Immature natural killer cell (primary cell): ENCODE data around the gene SLC6A19. TPM values are rescaled to one million over a fixed set of nuclear protein-coding genes. Genes with fewer than 3 reads are reported as not detected.
"Not testable (repeated sequence)": the region's sequence is repeated elsewhere in the genome, so short reads cannot be mapped to it uniquely, and the experiment has no call there.

Experiments used
- DNase-seq, 3 donors: peaks; one replicate each; pipeline ENCODE4 v3.0.0; 2022; ENCODE audit warnings: mixed read lengths in 1 of 3
- H3K27ac Mint-ChIP-seq, 6 donors: one replicate each; pipeline ENCODE4 v1.8.0; 2020; ENCODE audit warnings: mixed read lengths in 6 of 6, mild to moderate bottlenecking in 5 of 6, inconsistent platforms in 4 of 6, moderate library complexity in 3 of 6
- H3K27me3 Mint-ChIP-seq, 3 donors: one replicate each; pipeline ENCODE4 v1.8.0; 2020 to 2021; ENCODE audit warnings: low read depth in 3 of 3, mild to moderate bottlenecking in 3 of 3, mixed read lengths in 3 of 3, moderate library complexity in 3 of 3, inconsistent platforms in 1 of 3
- H3K36me3 Mint-ChIP-seq, 3 donors: one replicate each; pipeline ENCODE4 v1.8.0; 2020; ENCODE audit warnings: mixed read lengths in 3 of 3, inconsistent platforms in 2 of 3, mild to moderate bottlenecking in 2 of 3
- H3K4me1 Mint-ChIP-seq, 2 donors: one replicate each; pipeline ENCODE4 v1.8.0; 2020; ENCODE audit warnings: inconsistent platforms in 2 of 2, mild to moderate bottlenecking in 2 of 2, mixed read lengths in 2 of 2, moderate library complexity in 1 of 2
- H3K4me3 Mint-ChIP-seq, 5 donors: one replicate each; pipeline ENCODE4 v1.8.0; 2020; ENCODE audit warnings: mild to moderate bottlenecking in 5 of 5, mixed read lengths in 5 of 5, inconsistent platforms in 3 of 5, moderate library complexity in 3 of 5
- H3K9me3 Mint-ChIP-seq, 6 donors: one replicate each; pipeline ENCODE4 v1.8.0; 2020; ENCODE audit warnings: mild to moderate bottlenecking in 6 of 6, mixed read lengths in 6 of 6, inconsistent platforms in 4 of 6, moderate library complexity in 3 of 6
- polyA plus RNA-seq, 3 donors: library from polyadenylated mRNA; unstranded; fragments of 300-500 nt; fragmentation: Illumina TruSeq; gene quantifications; one replicate each; pipeline ENCODE4 v1.2.3, GENCODE V29; 2021

SLC6A19 gene
- polyA plus RNA-seq, 3 donors from 2014 or later, result not detected

- no peak for DNase-seq
- Mint-ChIP-seq H3K9me3 (no peaks in the 10 kb centered on the region), H3K4me1 (peaks cover 0 to 6% of the 10 kb centered on the region in 2 donors), H3K27me3 (peaks cover 2 to 3% (median 2%) of the 10 kb centered on the region in 3 donors), H3K27ac (no peak overlapping the region), H3K4me3 (no peak overlapping the region), H3K36me3 (no peaks in the 10 kb centered on the region)
Observed at GRCh38 chr5:1266791-1267190, 65.4 kb downstream of the SLC6A19 start.

GRCh38 chr5:1267464-1267863, 66.1 kb downstream of the SLC6A19 start:
- H3K9me3 Mint-ChIP-seq, H3K4me1 Mint-ChIP-seq, H3K27me3 Mint-ChIP-seq, DNase-seq, H3K36me3 Mint-ChIP-seq, H3K4me3 Mint-ChIP-seq, H3K27ac Mint-ChIP-seq: not testable (repeated sequence)

GRCh38 chr5:1268056-1268455, 66.7 kb downstream of the SLC6A19 start:
- H3K4me1 Mint-ChIP-seq, result peaks cover 0 to 6% of the 10 kb centered on the region in 2 donors
- H3K36me3 Mint-ChIP-seq, result no peaks in the 10 kb centered on the region
- no peak overlapping the region for H3K4me3 Mint-ChIP-seq
- H3K27ac Mint-ChIP-seq, result no peak overlapping the region
- DNase-seq, result no peak
- peaks cover 2% of the 10 kb centered on the region in 3 donors for H3K27me3 Mint-ChIP-seq
- no peaks in the 10 kb centered on the region for H3K9me3 Mint-ChIP-seq

- no peak for DNase-seq
- Mint-ChIP-seq H3K27me3 (peaks cover 2 to 3% (median 2%) of the 10 kb centered on the region in 3 donors), H3K4me1 (peaks cover 0 to 6% of the 10 kb centered on the region in 2 donors), H3K36me3 (no peaks in the 10 kb centered on the region), H3K27ac (no peak overlapping the region), H3K9me3 (no peaks in the 10 kb centered on the region), H3K4me3 (no peak overlapping the region)
Observed at GRCh38 chr5:1268666-1269065, 67.3 kb downstream of the SLC6A19 start.

- no peak for DNase-seq
- Mint-ChIP-seq H3K9me3 (no peaks in the 10 kb centered on the region), H3K27ac (no peak overlapping the region), H3K27me3 (peaks cover 0 to 4% (median 3%) of the 10 kb centered on the region in 3 donors), H3K4me1 (peaks cover 2 to 6% of the 10 kb centered on the region in 2 donors), H3K4me3 (no peak overlapping the region), H3K36me3 (no peaks in the 10 kb centered on the region)
Observed at GRCh38 chr5:1270426-1270825, 69.0 kb downstream of the SLC6A19 start.

GRCh38 chr5:1270933-1271914, 69.8 kb downstream of the SLC6A19 start:
- H3K9me3 Mint-ChIP-seq, result no peaks in the 10 kb centered on the region
- peaks cover 5 to 9% of the 10 kb centered on the region in 2 donors for H3K4me1 Mint-ChIP-seq
- H3K36me3 Mint-ChIP-seq, result no peaks in the 10 kb centered on the region
- no peak overlapping the region for H3K4me3 Mint-ChIP-seq
- H3K27me3 Mint-ChIP-seq, result peaks cover 0 to 4% (median 3%) of the 10 kb centered on the region in 3 donors
- DNase-seq, result no peak
- no peak overlapping the region for H3K27ac Mint-ChIP-seq

GRCh38 chr5:1272201-1272600, 70.8 kb downstream of the SLC6A19 start:
- H3K4me3 Mint-ChIP-seq, result no peak overlapping the region
- no peak for DNase-seq
- H3K27me3 Mint-ChIP-seq, result peaks cover 0 to 4% (median 3%) of the 10 kb centered on the region in 3 donors
- no peak overlapping the region for H3K27ac Mint-ChIP-seq
- H3K36me3 Mint-ChIP-seq, result no peaks in the 10 kb centered on the region
- H3K9me3 Mint-ChIP-seq, result no peaks in the 10 kb centered on the region
- H3K4me1 Mint-ChIP-seq, result peaks cover 11 to 17% of the 10 kb centered on the region in 2 donors

- DNase-seq, result no peak
- peaks cover 2 to 4% (median 3%) of the 10 kb centered on the region in 3 donors for H3K27me3 Mint-ChIP-seq
- no peak overlapping the region for H3K27ac Mint-ChIP-seq
- no peaks in the 10 kb centered on the region for H3K36me3 Mint-ChIP-seq
- H3K4me3 Mint-ChIP-seq, result no peak overlapping the region
- no peaks in the 10 kb centered on the region for H3K9me3 Mint-ChIP-seq
- peaks cover 11 to 13% of the 10 kb centered on the region in 2 donors for H3K4me1 Mint-ChIP-seq
Observed at GRCh38 chr5:1273745-1274144, 72.3 kb downstream of the SLC6A19 start.

GRCh38 chr5:1274471-1274870, 73.1 kb downstream of the SLC6A19 start:
- no peak for DNase-seq
- Mint-ChIP-seq H3K4me1 (peaks cover 11% of the 10 kb centered on the region in 2 donors), H3K27ac (no peak overlapping the region), H3K27me3 (peaks cover 2 to 4% (median 3%) of the 10 kb centered on the region in 3 donors), H3K36me3 (no peaks in the 10 kb centered on the region), H3K9me3 (no peaks in the 10 kb centered on the region), H3K4me3 (no peak overlapping the region)

Other genes starting within 250 kb of the SLC6A19 start
- not detected for gene NKD2, start 192.8 kb upstream of the SLC6A19 start, polyA plus RNA-seq
- 10 to 100 TPM in 1 of 3 donors, 1 to 10 TPM in 2; 9.5 to 18.2 (median 9.7) TPM for gene SLC12A7, start 89.5 kb upstream of the SLC6A19 start, polyA plus RNA-seq
- not detected for gene SLC6A18, start 23.8 kb downstream of the SLC6A19 start, polyA plus RNA-seq
- gene TERT, start 93.5 kb downstream of the SLC6A19 start, polyA plus RNA-seq, result not detected
- 10 to 100 TPM; 25.9 to 61.6 (median 35.7) TPM for gene CLPTM1L, start 143.5 kb downstream of the SLC6A19 start, polyA plus RNA-seq
- not detected for gene SLC6A3, start 243.8 kb downstream of the SLC6A19 start, polyA plus RNA-seq